ENCODE measurements around the gene IL1R2.

- TF ChIP-seq GATA2 (IDR thresholded peaks at IDR 0.05; ENCODE audit: low read depth, low read length): no peak
- TF ChIP-seq GATA3 (IDR thresholded peaks at IDR 0.05; ENCODE audit: low read depth, low read length): no peak
Observed at GRCh38 chr2:101989740-101990460, 1.9 kb upstream of the IL1R2 start.

Measured in SH-SY5Y (cell line).